ENCODE data around the gene POU6F2. TPM values are rescaled to one million over a fixed set of nuclear protein-coding genes. Genes with fewer than 3 reads are reported as not detected.

The POU6F2 gene
- polyA plus RNA-seq, 4 donors, result 0.16 TPM; not detected in 3

- H3K4me3 ChIP-seq (ENCODE audit: low read depth in 1 of 3, low read length in 3 of 3), result no peak overlapping the region
- H3K4me1 ChIP-seq (ENCODE audit: control insufficient read depth in 3 of 3, insufficient read depth in 2 of 3, low read depth in 1 of 3, low read length in 2 of 3), result no peaks in the 10 kb centered on the region
- H3K27ac ChIP-seq (ENCODE audit: low read depth in 1 of 3, low read length in 2 of 3), result no peak overlapping the region
- WGBS, 3 donors, result 81 to 91% (median 88%) methylated on average over 1 of the region's 1 CpG
- no peaks in the 10 kb centered on the region for H3K27me3 ChIP-seq (ENCODE audit: control insufficient read depth in 3 of 3, insufficient read depth in 3 of 3, low read length in 3 of 3)
- no peak for FAIRE-seq
- no peaks in the 10 kb centered on the region for H3K36me3 ChIP-seq (ENCODE audit: control insufficient read depth in 3 of 3, insufficient read depth in 2 of 3, low read depth in 1 of 3, low read length in 3 of 3)
- no peak for DNase-seq
- H3K9me3 ChIP-seq (ENCODE audit: control insufficient read depth in 2 of 2, insufficient read depth in 1 of 2, low read depth in 1 of 2, low read length in 1 of 2), result no peaks in the 10 kb centered on the region
Observed at GRCh38 chr7:39056153-39056552, 78.4 kb downstream of the POU6F2 start.

DNA sequence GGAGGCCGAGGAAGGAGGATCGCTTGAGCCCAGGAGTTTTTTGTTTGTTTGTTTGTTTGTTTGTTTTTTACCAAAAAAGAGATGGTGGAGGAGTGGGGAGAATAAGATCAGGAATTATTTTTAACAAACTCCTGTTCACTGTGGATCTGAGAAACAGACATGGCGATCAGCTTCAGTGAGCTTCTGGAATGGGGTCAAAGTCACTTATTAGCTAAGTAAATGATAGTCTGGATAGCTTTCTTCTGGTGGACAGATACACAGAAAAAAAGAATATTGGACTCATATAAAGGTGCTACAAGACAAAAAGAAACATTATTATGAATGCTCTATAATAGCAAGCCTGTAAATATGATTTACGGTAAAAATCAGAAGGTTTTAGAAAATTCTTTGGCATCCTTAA, 85.1 kb downstream of the POU6F2 start:
- no peaks in the 10 kb centered on the region for H3K4me1 ChIP-seq (ENCODE audit: control insufficient read depth in 3 of 3, insufficient read depth in 2 of 3, low read depth in 1 of 3, low read length in 2 of 3)
- no peaks in the 10 kb centered on the region for H3K36me3 ChIP-seq (ENCODE audit: control insufficient read depth in 3 of 3, insufficient read depth in 2 of 3, low read depth in 1 of 3, low read length in 3 of 3)
- no peak overlapping the region for H3K4me3 ChIP-seq (ENCODE audit: low read depth in 1 of 3, low read length in 3 of 3)
- FAIRE-seq, result no peak
- no peak for DNase-seq
- no peaks in the 10 kb centered on the region for H3K9me3 ChIP-seq (ENCODE audit: control insufficient read depth in 2 of 2, insufficient read depth in 1 of 2, low read depth in 1 of 2, low read length in 1 of 2)
- H3K27ac ChIP-seq (ENCODE audit: low read depth in 1 of 3, low read length in 2 of 3), result no peak overlapping the region
- 66 to 82% (median 81%) methylated on average over 4 of the region's 4 CpGs for WGBS, 3 donors
- H3K27me3 ChIP-seq (ENCODE audit: control insufficient read depth in 3 of 3, insufficient read depth in 3 of 3, low read length in 3 of 3), result no peaks in the 10 kb centered on the region

- H3K4me3 ChIP-seq (ENCODE audit: low read depth in 1 of 3, low read length in 3 of 3), result no peak overlapping the region
- no peak for FAIRE-seq
- 84 to 89% (median 88%) methylated on average over 5 of the region's 5 CpGs for WGBS, 3 donors
- no peaks in the 10 kb centered on the region for H3K9me3 ChIP-seq (ENCODE audit: control insufficient read depth in 2 of 2, insufficient read depth in 1 of 2, low read depth in 1 of 2, low read length in 1 of 2)
- no peaks in the 10 kb centered on the region for H3K36me3 ChIP-seq (ENCODE audit: control insufficient read depth in 3 of 3, insufficient read depth in 2 of 3, low read depth in 1 of 3, low read length in 3 of 3)
- DNase-seq, result no peak
- no peaks in the 10 kb centered on the region for H3K4me1 ChIP-seq (ENCODE audit: control insufficient read depth in 3 of 3, insufficient read depth in 2 of 3, low read depth in 1 of 3, low read length in 2 of 3)
- H3K27me3 ChIP-seq (ENCODE audit: control insufficient read depth in 3 of 3, insufficient read depth in 3 of 3, low read length in 3 of 3), result no peaks in the 10 kb centered on the region
- no peak overlapping the region for H3K27ac ChIP-seq (ENCODE audit: low read depth in 1 of 3, low read length in 2 of 3)
Observed at GRCh38 chr7:39069031-39069430, 91.3 kb downstream of the POU6F2 start.

DNA sequence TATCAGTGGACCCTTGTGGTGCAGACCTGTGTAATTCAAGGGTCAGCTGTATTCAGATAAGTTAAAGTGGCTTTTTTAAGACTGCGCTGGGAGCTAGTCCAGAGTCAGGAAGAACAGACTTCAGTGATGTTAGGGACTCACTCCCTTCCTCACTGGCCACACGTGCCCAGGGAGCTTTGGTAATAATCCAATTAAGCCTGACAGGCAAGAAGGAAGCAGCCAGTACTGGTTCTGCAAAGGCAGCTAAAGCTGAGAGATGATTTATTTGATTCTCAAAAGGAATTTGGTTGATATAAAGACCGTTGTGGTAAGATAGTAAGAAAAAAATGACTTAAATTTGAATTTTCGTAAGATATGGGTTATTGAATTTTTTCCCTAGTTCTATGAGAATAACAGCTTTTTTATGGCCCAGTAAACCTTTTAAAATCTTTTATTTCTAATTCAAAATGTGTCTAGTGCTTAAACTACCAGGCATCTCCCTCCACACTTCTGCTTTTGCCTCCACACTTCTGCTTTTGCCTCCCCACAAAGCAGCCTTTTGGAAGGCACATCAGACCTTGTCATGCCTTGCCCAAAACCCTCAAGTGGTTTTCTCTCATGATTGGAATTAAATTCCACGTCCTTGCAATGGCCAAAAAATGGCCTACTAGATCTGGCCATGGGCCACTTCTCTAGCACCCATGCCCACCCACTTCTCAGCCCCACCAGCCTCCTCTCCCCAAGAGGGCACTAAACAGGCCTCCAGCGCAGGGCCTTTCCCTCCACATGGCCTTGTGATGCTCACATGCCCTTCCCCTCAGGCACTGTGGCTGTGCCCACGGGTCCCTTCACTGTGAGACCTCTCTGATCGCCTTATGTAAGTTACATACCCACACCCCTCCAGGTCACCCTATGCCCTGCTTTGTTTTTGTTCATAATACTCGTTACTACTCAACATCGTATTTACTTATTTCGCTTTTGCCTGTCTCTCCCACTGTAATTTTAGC, 92.5 kb downstream of the POU6F2 start:
- Histone ChIP-seq H3K4me3 (ENCODE audit: low read depth in 1 of 3, low read length in 3 of 3) (no peak overlapping the region), H3K27ac (ENCODE audit: low read depth in 1 of 3, low read length in 2 of 3) (no peak overlapping the region), H3K4me1 (ENCODE audit: control insufficient read depth in 3 of 3, insufficient read depth in 2 of 3, low read depth in 1 of 3, low read length in 2 of 3) (no peaks in the 10 kb centered on the region), H3K36me3 (ENCODE audit: control insufficient read depth in 3 of 3, insufficient read depth in 2 of 3, low read depth in 1 of 3, low read length in 3 of 3) (no peaks in the 10 kb centered on the region), H3K27me3 (ENCODE audit: control insufficient read depth in 3 of 3, insufficient read depth in 3 of 3, low read length in 3 of 3) (no peaks in the 10 kb centered on the region), H3K9me3 (ENCODE audit: control insufficient read depth in 2 of 2, insufficient read depth in 1 of 2, low read depth in 1 of 2, low read length in 1 of 2) (no peaks in the 10 kb centered on the region)
- 65 to 69% (median 67%) methylated on average over 11 of the region's 11 CpGs for WGBS, 3 donors
- no peak for FAIRE-seq
- DNase-seq, result no peak

DNA sequence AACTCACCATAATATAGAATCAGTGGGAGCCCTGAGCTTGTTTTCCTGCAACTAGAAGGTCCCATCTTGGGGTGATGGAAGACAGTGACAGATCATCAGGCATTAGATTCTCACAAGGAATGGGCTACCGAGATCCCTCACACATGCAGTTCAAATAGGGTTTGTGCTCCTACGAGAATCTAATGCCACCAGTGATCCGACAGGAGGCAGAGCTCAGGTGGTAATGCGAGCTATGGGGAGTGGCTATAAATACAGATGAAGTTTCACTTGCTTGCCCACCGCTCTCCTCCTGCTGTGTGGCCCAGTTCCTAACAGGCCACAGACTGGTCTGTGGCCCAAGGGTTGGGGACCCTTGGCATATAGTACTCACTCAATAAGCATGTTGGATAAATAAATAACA, 93.4 kb downstream of the POU6F2 start:
- Histone ChIP-seq H3K4me3 (ENCODE audit: low read depth in 1 of 3, low read length in 3 of 3) (no peak overlapping the region), H3K36me3 (ENCODE audit: control insufficient read depth in 3 of 3, insufficient read depth in 2 of 3, low read depth in 1 of 3, low read length in 3 of 3) (no peaks in the 10 kb centered on the region), H3K27me3 (ENCODE audit: control insufficient read depth in 3 of 3, insufficient read depth in 3 of 3, low read length in 3 of 3) (no peaks in the 10 kb centered on the region), H3K9me3 (ENCODE audit: control insufficient read depth in 2 of 2, insufficient read depth in 1 of 2, low read depth in 1 of 2, low read length in 1 of 2) (no peaks in the 10 kb centered on the region), H3K4me1 (ENCODE audit: control insufficient read depth in 3 of 3, insufficient read depth in 2 of 3, low read depth in 1 of 3, low read length in 2 of 3) (no peaks in the 10 kb centered on the region), H3K27ac (ENCODE audit: low read depth in 1 of 3, low read length in 2 of 3) (no peak overlapping the region)
- no peak for DNase-seq
- FAIRE-seq, result no peak
- WGBS, 3 donors, result 82 to 90% (median 88%) methylated on average over 5 of the region's 5 CpGs

GRCh38 chr7:39073432-39073831, 95.7 kb downstream of the POU6F2 start:
- Histone ChIP-seq H3K27me3 (ENCODE audit: control insufficient read depth in 3 of 3, insufficient read depth in 3 of 3, low read length in 3 of 3) (no peaks in the 10 kb centered on the region), H3K4me1 (ENCODE audit: control insufficient read depth in 3 of 3, insufficient read depth in 2 of 3, low read depth in 1 of 3, low read length in 2 of 3) (no peaks in the 10 kb centered on the region), H3K9me3 (ENCODE audit: control insufficient read depth in 2 of 2, insufficient read depth in 1 of 2, low read depth in 1 of 2, low read length in 1 of 2) (no peaks in the 10 kb centered on the region), H3K27ac (ENCODE audit: low read depth in 1 of 3, low read length in 2 of 3) (no peak overlapping the region), H3K4me3 (ENCODE audit: low read depth in 1 of 3, low read length in 3 of 3) (no peak overlapping the region), H3K36me3 (ENCODE audit: control insufficient read depth in 3 of 3, insufficient read depth in 2 of 3, low read depth in 1 of 3, low read length in 3 of 3) (no peaks in the 10 kb centered on the region)
- FAIRE-seq (no peak), DNase-seq (no peak)
- WGBS, 3 donors, result 14 to 34% (median 26%) methylated on average over 8 of the region's 8 CpGs

- H3K27ac ChIP-seq (ENCODE audit: low read depth in 1 of 3, low read length in 2 of 3), result no peak overlapping the region
- H3K36me3 ChIP-seq (ENCODE audit: control insufficient read depth in 3 of 3, insufficient read depth in 2 of 3, low read depth in 1 of 3, low read length in 3 of 3), result no peaks in the 10 kb centered on the region
- no peaks in the 10 kb centered on the region for H3K9me3 ChIP-seq (ENCODE audit: control insufficient read depth in 2 of 2, insufficient read depth in 1 of 2, low read depth in 1 of 2, low read length in 1 of 2)
- no peaks in the 10 kb centered on the region for H3K4me1 ChIP-seq (ENCODE audit: control insufficient read depth in 3 of 3, insufficient read depth in 2 of 3, low read depth in 1 of 3, low read length in 2 of 3)
- FAIRE-seq (no peak), DNase-seq (no peak)
- H3K4me3 ChIP-seq (ENCODE audit: low read depth in 1 of 3, low read length in 3 of 3), result no peak overlapping the region
- no peaks in the 10 kb centered on the region for H3K27me3 ChIP-seq (ENCODE audit: control insufficient read depth in 3 of 3, insufficient read depth in 3 of 3, low read length in 3 of 3)
- WGBS, 3 donors, result 52 to 89% (median 59%) methylated on average over 1 of the region's 1 CpG
Observed at GRCh38 chr7:39075210-39075609, 97.5 kb downstream of the POU6F2 start.

DNA sequence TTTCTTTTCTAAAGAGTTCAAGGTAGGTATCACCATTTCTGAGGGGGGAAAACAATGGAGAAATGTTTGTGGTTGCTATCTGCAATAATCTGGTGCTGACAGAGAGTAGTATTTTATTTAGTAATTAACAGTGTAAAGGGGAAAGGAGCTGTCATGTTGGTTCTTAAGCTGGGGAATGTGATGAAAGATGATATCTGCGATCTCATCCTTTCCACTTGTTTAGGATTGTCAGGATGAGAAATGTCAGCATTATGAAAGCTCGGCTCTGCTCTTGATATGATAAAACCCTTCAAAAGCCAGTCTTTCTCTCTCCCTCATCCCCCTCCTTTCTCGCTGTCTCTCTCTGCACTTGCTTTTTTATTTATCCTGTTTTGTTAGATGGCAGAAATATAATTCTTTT, 106.1 kb downstream of the POU6F2 start:
- Histone ChIP-seq H3K4me1 (ENCODE audit: control insufficient read depth in 3 of 3, insufficient read depth in 2 of 3, low read depth in 1 of 3, low read length in 2 of 3) (no peaks in the 10 kb centered on the region), H3K4me3 (ENCODE audit: low read depth in 1 of 3, low read length in 3 of 3) (no peak overlapping the region), H3K27ac (ENCODE audit: low read depth in 1 of 3, low read length in 2 of 3) (no peak overlapping the region), H3K27me3 (ENCODE audit: control insufficient read depth in 3 of 3, insufficient read depth in 3 of 3, low read length in 3 of 3) (peaks cover 0 to 8% (median 0%) of the 10 kb centered on the region in 3 donors), H3K36me3 (ENCODE audit: control insufficient read depth in 3 of 3, insufficient read depth in 2 of 3, low read depth in 1 of 3, low read length in 3 of 3) (no peaks in the 10 kb centered on the region), H3K9me3 (ENCODE audit: control insufficient read depth in 2 of 2, insufficient read depth in 1 of 2, low read depth in 1 of 2, low read length in 1 of 2) (no peaks in the 10 kb centered on the region)
- DNase-seq (no peak), FAIRE-seq (no peak)
- WGBS, 3 donors, result 53 to 76% (median 60%) methylated on average over 3 of the region's 3 CpGs
